ENCODE data around the gene TP53INP2.

Gene TP53INP2

GRCh38 chr20:34706912-34707784 is 3.0 kb downstream of the TP53INP2 start:
- Histone ChIP-seq H2AFZ (ENCODE audit: low read depth, low read length) (no peak overlapping the region), H3K4me3 (ENCODE audit: low read depth in 1 of 2, low read length in 2 of 2) (no peak overlapping the region), H3K9me3 (ENCODE audit: insufficient read depth, low read length, severe bottlenecking) (no peaks in the 10 kb centered on the region), H3K79me2 (ENCODE audit: insufficient read depth, low read length) (no peaks in the 10 kb centered on the region), H3K9ac (ENCODE audit: low read depth, low read length) (no peak overlapping the region), H3K36me3 (ENCODE audit: insufficient read depth, low read length) (no peaks in the 10 kb centered on the region), H3K4me1 (ENCODE audit: insufficient read depth, low read length) (peaks cover 35% of the 10 kb centered on the region), H4K20me1 (ENCODE audit: insufficient read depth, low read length) (peaks cover 11% of the 10 kb centered on the region), H3K4me2 (ENCODE audit: insufficient read depth, low read length) (no peak overlapping the region), H3K27ac (ENCODE audit: low read length) (no peak overlapping the region), H3K27me3 (ENCODE audit: insufficient read depth, low read length, poor library complexity) (peaks cover 30% of the 10 kb centered on the region)
- TF ChIP-seq EZH2 (IDR thresholded peaks at IDR 0.05; ENCODE audit: borderline replicate concordance, low read depth, low read length, severe bottlenecking), result no peak
- no peak for TF ChIP-seq CTCF (IDR thresholded peaks at IDR 0.05; ENCODE audit: borderline replicate concordance, extremely low read depth, low read length, poor library complexity, severe bottlenecking)
- DNase-seq (no peak), ATAC-seq (ENCODE audit: insufficient read depth, low read depth) (no peak)

- Histone ChIP-seq H3K27ac (ENCODE audit: low read length) (no peak overlapping the region), H2AFZ (ENCODE audit: low read depth, low read length) (no peak overlapping the region), H3K9ac (ENCODE audit: low read depth, low read length) (no peak overlapping the region), H3K9me3 (ENCODE audit: insufficient read depth, low read length, severe bottlenecking) (no peaks in the 10 kb centered on the region), H3K4me1 (ENCODE audit: insufficient read depth, low read length) (peaks cover 25% of the 10 kb centered on the region), H3K4me2 (ENCODE audit: insufficient read depth, low read length) (no peak overlapping the region), H3K36me3 (ENCODE audit: insufficient read depth, low read length) (peaks cover 4% of the 10 kb centered on the region), H3K4me3 (ENCODE audit: low read depth in 1 of 2, low read length in 2 of 2) (no peak overlapping the region), H3K79me2 (ENCODE audit: insufficient read depth, low read length) (no peaks in the 10 kb centered on the region), H4K20me1 (ENCODE audit: insufficient read depth, low read length) (peaks cover 11% of the 10 kb centered on the region), H3K27me3 (ENCODE audit: insufficient read depth, low read length, poor library complexity) (peaks cover 21% of the 10 kb centered on the region)
- DNase-seq (peak; percentile 32), ATAC-seq (ENCODE audit: insufficient read depth, low read depth) (no peak)
- TF ChIP-seq EZH2 (IDR thresholded peaks at IDR 0.05; ENCODE audit: borderline replicate concordance, low read depth, low read length, severe bottlenecking) (no peak), CTCF (IDR thresholded peaks at IDR 0.05; ENCODE audit: borderline replicate concordance, extremely low read depth, low read length, poor library complexity, severe bottlenecking) (peak; percentile 53)
Observed at GRCh38 chr20:34708621-34709043, 4.5 kb downstream of the TP53INP2 start.

- peak; percentile 52 for ATAC-seq (ENCODE audit: insufficient read depth, low read depth)
- peak; percentile 49 for DNase-seq
- TF ChIP-seq EZH2 (IDR thresholded peaks at IDR 0.05; ENCODE audit: borderline replicate concordance, low read depth, low read length, severe bottlenecking) (no peak), CTCF (IDR thresholded peaks at IDR 0.05; ENCODE audit: borderline replicate concordance, extremely low read depth, low read length, poor library complexity, severe bottlenecking) (no peak)
Observed at GRCh38 chr20:34709044-34709830, 5.1 kb downstream of the TP53INP2 start.

More at GRCh38 chr20:34709044-34709830, 5.1 kb downstream of the TP53INP2 start:
- Histone ChIP-seq H3K9ac (ENCODE audit: low read depth, low read length) (peak overlapping the region; percentile 39; the same call in 1 of the 2 replicates), H3K27me3 (ENCODE audit: insufficient read depth, low read length, poor library complexity) (peaks cover 19% of the 10 kb centered on the region), H3K9me3 (ENCODE audit: insufficient read depth, low read length, severe bottlenecking) (no peaks in the 10 kb centered on the region), H3K27ac (ENCODE audit: low read length) (no peak overlapping the region), H3K4me2 (ENCODE audit: insufficient read depth, low read length) (peak overlapping the region; percentile 73), H2AFZ (ENCODE audit: low read depth, low read length) (peak overlapping the region; percentile 21), H4K20me1 (ENCODE audit: insufficient read depth, low read length) (peaks cover 11% of the 10 kb centered on the region), H3K4me3 (ENCODE audit: low read depth in 1 of 2, low read length in 2 of 2) (peak overlapping the region in 1 of 2 experiments; percentile 51; a peak in 2 of 4 replicates), H3K79me2 (ENCODE audit: insufficient read depth, low read length) (no peaks in the 10 kb centered on the region), H3K36me3 (ENCODE audit: insufficient read depth, low read length) (peaks cover 10% of the 10 kb centered on the region), H3K4me1 (ENCODE audit: insufficient read depth, low read length) (peaks cover 23% of the 10 kb centered on the region)

Measured in DND-41 (cell line).